Skeletal muscle tissue (tissue), 4 donors: ENCODE measurements around the gene FAM184B. TPM values are rescaled to one million over a fixed set of nuclear protein-coding genes. Genes with fewer than 3 reads are reported as not detected.
A peak's percentile ranks its signal among the peaks of the same experiment; 100 is the strongest.

Experiments used
- H3K27ac ChIP-seq: one replicate; pipeline ENCODE4 v1.7.0; 2013; ENCODE audit warnings: mild to moderate bottlenecking, low read depth, low read length, inconsistent platforms
- H3K27me3 ChIP-seq, 3 donors: one replicate each; pipeline ENCODE4 v1.7.0; 2013; ENCODE audit warnings: low read length in 3 of 3; ENCODE audit not compliant: control insufficient read depth in 3 of 3, insufficient read depth in 3 of 3
- H3K36me3 ChIP-seq, 3 donors: one replicate each; pipeline ENCODE4 v1.7.0; 2013; ENCODE audit warnings: low read length in 3 of 3; ENCODE audit not compliant: control insufficient read depth in 3 of 3, insufficient read depth in 3 of 3
- H3K4me1 ChIP-seq, 3 donors: one replicate each; pipeline ENCODE4 v1.7.0; 2013; ENCODE audit warnings: low read length in 3 of 3, mild to moderate bottlenecking in 3 of 3; ENCODE audit not compliant: control insufficient read depth in 3 of 3, insufficient read depth in 3 of 3
- H3K4me3 ChIP-seq, 3 donors: one replicate each; pipeline ENCODE4 v1.7.0; 2013; ENCODE audit warnings: low read length in 3 of 3
- H3K9ac ChIP-seq, 3 donors: one replicate each; pipeline ENCODE4 v1.7.0; 2013; ENCODE audit warnings: low read length in 3 of 3, mild to moderate bottlenecking in 3 of 3, moderate library complexity in 2 of 3, low read depth in 1 of 3
- H3K9me3 ChIP-seq, 3 donors: one replicate each; pipeline ENCODE4 v1.7.0; 2013; ENCODE audit warnings: low read length in 3 of 3; ENCODE audit not compliant: control insufficient read depth in 3 of 3
- total RNA-seq: library from RNA; depleted of rRNA; stranded (reverse); fragments of >200 nt; gene quantifications from one replicate; pipeline ENCODE4 v1.2.3, GENCODE V29; 2014
- donor health status: Osteomylitis.

The FAM184B gene
- 4.2 TPM for total RNA-seq

- H3K36me3 ChIP-seq, result no peaks in the 10 kb centered on the region
- H3K4me3 ChIP-seq, result peak within 1 kb of the TSS; percentile 72 to 75 (median 73)
- H3K27me3 ChIP-seq, result peaks cover 6 to 24% (median 12%) of the 10 kb centered on the region in 3 donors
- peak within 1 kb of the TSS; percentile 38 to 64 (median 46) for H3K9ac ChIP-seq
- H3K27ac ChIP-seq, result no peak within 1 kb of the TSS
- H3K9me3 ChIP-seq, result no peaks in the 10 kb centered on the region
- H3K4me1 ChIP-seq, result peaks cover 12 to 25% (median 16%) of the 10 kb centered on the region in 3 donors
These were observed at the start of gene FAM184B for GRCh38 chr4:17781300-17782287. Gene FAM184B (minus strand): TSS chr4:17781621. CDS start chr4:17781299, 322 bp downstream.

DNA sequence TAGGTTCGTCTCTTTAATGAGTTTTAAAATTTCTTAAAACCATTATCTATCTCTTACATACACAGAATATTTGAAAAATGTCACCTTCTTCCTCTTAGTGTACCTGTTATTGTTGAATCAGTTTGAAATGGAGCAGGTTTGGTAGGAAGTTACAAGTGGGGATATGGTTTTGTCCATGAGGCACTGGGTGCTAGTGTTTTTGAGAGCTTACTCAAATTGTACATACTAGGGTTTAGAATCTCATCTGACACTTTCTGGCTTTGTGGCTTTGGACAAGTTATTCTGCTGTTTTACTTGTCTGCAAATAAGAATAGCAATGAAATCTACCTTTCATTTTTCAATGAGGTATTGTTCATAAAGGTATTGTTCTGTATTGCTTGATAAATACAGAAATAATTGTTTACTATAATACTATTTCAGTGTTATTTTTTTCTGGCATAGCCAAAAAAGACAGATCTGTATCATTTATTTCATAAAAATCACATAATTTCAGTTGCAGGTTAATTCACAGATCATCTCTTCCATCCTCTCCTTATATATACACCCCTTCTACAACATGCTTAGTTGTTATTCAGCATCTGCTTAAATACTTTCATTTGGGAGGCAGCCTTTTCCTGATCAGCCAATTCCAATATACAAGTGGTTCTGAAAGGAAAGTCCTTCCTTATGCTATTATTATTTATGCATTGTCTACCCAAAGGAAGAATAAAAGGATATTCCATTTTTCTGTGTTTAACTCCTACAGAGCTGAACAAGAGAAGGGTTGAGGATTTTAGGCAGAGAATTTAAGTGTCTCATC lies 42.6 kb upstream of the FAM184B start:
- Histone ChIP-seq H3K36me3 (no peaks in the 10 kb centered on the region), H3K4me1 (no peaks in the 10 kb centered on the region), H3K4me3 (no peak overlapping the region), H3K9me3 (no peaks in the 10 kb centered on the region), H3K27me3 (no peaks in the 10 kb centered on the region), H3K9ac (no peak overlapping the region), H3K27ac (no peak overlapping the region)

DNA sequence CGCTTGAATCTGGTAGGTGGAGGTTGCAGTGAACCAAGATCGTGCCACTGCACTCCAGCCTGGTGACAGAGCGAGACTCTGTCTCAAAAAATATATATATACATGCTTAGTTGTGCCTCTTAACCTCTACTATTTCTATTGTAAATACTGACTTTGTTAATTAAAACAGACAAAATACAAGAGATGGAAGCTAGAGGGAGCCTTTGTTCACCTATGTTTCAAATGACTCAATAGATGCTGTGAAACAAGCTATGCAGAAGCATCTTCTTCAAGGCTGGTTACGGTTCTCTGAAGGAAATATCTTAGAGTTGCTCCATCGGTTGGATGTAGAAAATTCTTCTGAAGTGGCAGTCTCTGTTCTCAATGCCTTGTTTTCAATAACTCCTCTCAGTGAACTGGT lies 35.6 kb upstream of the FAM184B start:
- Histone ChIP-seq H3K4me1 (no peaks in the 10 kb centered on the region), H3K27me3 (no peaks in the 10 kb centered on the region), H3K9ac (no peak overlapping the region), H3K9me3 (no peaks in the 10 kb centered on the region), H3K36me3 (no peaks in the 10 kb centered on the region), H3K27ac (no peak overlapping the region), H3K4me3 (no peak overlapping the region)

GRCh38 chr4:17816142-17816541 lies 34.7 kb upstream of the FAM184B start:
- Histone ChIP-seq H3K27ac (no peak overlapping the region), H3K4me3 (no peak overlapping the region), H3K36me3 (no peaks in the 10 kb centered on the region), H3K9me3 (no peaks in the 10 kb centered on the region), H3K4me1 (peaks cover 3 to 5% (median 3%) of the 10 kb centered on the region in 3 donors), H3K27me3 (no peaks in the 10 kb centered on the region), H3K9ac (no peak overlapping the region)

DNA sequence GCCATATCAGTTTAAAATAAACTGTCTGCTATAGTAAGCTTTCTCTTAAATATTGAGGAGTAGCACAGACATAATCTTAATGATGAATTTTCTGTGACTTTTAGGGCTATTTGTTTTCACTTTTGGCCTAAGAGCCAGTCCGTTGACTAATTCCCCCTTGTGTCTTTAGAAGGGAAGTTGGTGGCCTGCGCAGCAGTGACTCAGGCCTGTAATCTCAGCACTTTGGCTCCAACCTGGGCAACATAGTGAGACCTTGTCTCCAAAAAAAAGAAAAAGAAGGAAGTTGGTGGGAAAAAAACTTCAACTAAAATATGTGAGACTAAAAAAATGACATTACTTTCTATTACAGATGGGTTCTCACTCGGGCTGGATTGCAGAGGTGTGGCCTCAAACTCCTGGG lies 32.7 kb upstream of the FAM184B start:
- Histone ChIP-seq H3K4me1 (peaks cover 10 to 12% (median 12%) of the 10 kb centered on the region in 3 donors), H3K9me3 (no peaks in the 10 kb centered on the region), H3K4me3 (no peak overlapping the region), H3K27ac (no peak overlapping the region), H3K36me3 (no peaks in the 10 kb centered on the region), H3K9ac (no peak overlapping the region), H3K27me3 (no peaks in the 10 kb centered on the region)

- Histone ChIP-seq H3K36me3 (no peaks in the 10 kb centered on the region), H3K4me1 (peaks cover 15 to 23% (median 19%) of the 10 kb centered on the region in 3 donors), H3K9me3 (no peaks in the 10 kb centered on the region), H3K9ac (no peak overlapping the region), H3K4me3 (no peak overlapping the region), H3K27me3 (no peaks in the 10 kb centered on the region), H3K27ac (no peak overlapping the region)
These were observed 31.4 kb upstream of the FAM184B start for GRCh38 chr4:17812801-17813200.

GRCh38 chr4:17812125-17812524 lies 30.7 kb upstream of the FAM184B start:
- peaks cover 20 to 29% (median 26%) of the 10 kb centered on the region in 3 donors for H3K4me1 ChIP-seq
- H3K9me3 ChIP-seq, result no peaks in the 10 kb centered on the region
- H3K27ac ChIP-seq, result no peak overlapping the region
- H3K36me3 ChIP-seq, result no peaks in the 10 kb centered on the region
- no peak overlapping the region for H3K9ac ChIP-seq
- H3K27me3 ChIP-seq, result no peaks in the 10 kb centered on the region
- H3K4me3 ChIP-seq, result no peak overlapping the region

GRCh38 chr4:17811078-17811603 lies 29.7 kb upstream of the FAM184B start:
- Histone ChIP-seq H3K9ac (peak overlapping the region; percentile 65 to 99 (median 72)), H3K9me3 (no peaks in the 10 kb centered on the region), H3K27me3 (no peaks in the 10 kb centered on the region), H3K4me3 (peak overlapping the region; percentile 80 to 99 (median 98)), H3K36me3 (no peaks in the 10 kb centered on the region), H3K4me1 (peaks cover 20 to 35% (median 26%) of the 10 kb centered on the region in 3 donors), H3K27ac (no peak overlapping the region)

DNA sequence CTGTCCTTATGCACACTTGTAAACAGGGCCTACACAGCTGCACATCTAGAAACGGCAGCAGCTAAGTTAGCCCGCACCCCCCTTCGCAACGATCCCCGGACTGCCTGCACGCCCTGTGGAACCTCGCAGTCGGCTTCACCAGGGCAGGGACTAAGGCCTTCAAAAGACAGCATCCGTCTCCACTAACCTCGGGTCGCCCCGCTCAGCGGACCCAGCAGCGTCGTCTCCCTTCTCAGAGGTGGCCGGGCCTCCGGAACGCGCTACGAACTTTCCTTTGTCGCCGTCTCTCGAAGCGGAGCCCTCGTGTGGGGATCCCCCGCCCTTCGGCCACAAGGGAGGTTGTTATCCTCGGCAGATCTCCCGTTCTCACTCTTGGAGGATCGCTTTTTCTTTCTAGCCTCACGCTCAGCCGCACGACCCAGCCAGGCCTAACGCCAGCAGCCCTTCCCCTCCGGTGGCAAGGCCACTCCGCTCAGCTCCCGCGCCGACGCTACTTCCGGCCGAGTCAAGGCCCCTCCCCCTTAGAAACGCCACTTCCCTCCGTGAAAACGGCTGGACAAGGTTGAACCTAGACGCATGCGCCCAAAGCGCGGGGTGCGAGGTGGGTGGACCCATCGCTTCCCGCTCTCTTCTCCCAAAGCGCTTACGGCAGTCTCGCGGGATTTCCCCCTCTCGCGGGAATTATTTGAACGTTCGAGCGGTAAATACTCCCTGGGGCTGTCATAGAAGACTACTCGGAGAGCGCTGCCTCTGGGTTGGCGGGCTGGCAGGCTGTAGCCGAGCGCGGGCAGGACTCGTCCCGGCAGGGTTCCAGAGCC lies 29.0 kb upstream of the FAM184B start, which contains the start of the genes DCAF16 and NCAPG:
Gene DCAF16, minus strand, starts transcription at position 498 of the 818 bp plus-strand sequence. CDS start 6,616 bp downstream, outside the sequence.
Gene NCAPG, plus strand, starts transcription at position 720 of the 818 bp plus-strand sequence. CDS start 99 bp downstream, outside the sequence.
- Histone ChIP-seq H3K4me1 (peaks cover 20 to 35% (median 26%) of the 10 kb centered on the region in 3 donors), H3K4me3 (peak within 1 kb of the TSS; percentile 84 to 99 (median 98)), H3K9ac (peak within 1 kb of the TSS; percentile 94 to 99 (median 99)), H3K27ac (peak within 1 kb of the TSS; percentile 97), H3K9me3 (no peaks in the 10 kb centered on the region), H3K27me3 (no peaks in the 10 kb centered on the region), H3K36me3 (no peaks in the 10 kb centered on the region)
